SK-N-SH (cell line): ENCODE data around the gene TMEM131L.
"Not testable (repeated sequence)": the region's sequence is repeated elsewhere in the genome, so short reads cannot be mapped to it uniquely, and the experiment has no call there.

Experiments used
- CTCF ChIP-seq: fragments of 200-600 bp; sonication (generic); IDR thresholded peaks from 2 replicates; pipeline ENCODE4 v1.6.1; 2017; ENCODE audit warnings: antibody characterized with exemption, mild to moderate bottlenecking, moderate library complexity
- EP300 ChIP-seq, 2 experiments: IDR thresholded peaks; 2 replicates each; pipeline versions ENCODE4 v1.4.0 to v1.6.1; 2012; ENCODE audit warnings: borderline replicate concordance in 1 of 2, low read depth in 1 of 2, low read length in 1 of 2
- EZH2phosphoT487 ChIP-seq: fragments of 200-600 bp; sonication (generic); IDR thresholded peaks from 2 replicates; pipeline ENCODE4 v1.6.1; 2017; ENCODE audit warnings: low read depth, mixed run types, mild to moderate bottlenecking, antibody characterized with exemption, moderate library complexity, borderline replicate concordance
- FOXJ3 ChIP-seq: sonication (generic); formaldehyde crosslinking; IDR thresholded peaks from 2 replicates; pipeline ENCODE4 v1.5.1; 2020; ENCODE audit warnings: mild to moderate bottlenecking, missing genetic modification reagents
- GABPA ChIP-seq: IDR thresholded peaks from 2 replicates; pipeline ENCODE4 v1.4.0; 2012; ENCODE audit warnings: low read depth, mild to moderate bottlenecking
- IRF3 ChIP-seq: fragments of 150-350 bp; IDR thresholded peaks from 2 replicates; pipeline ENCODE4 v1.6.1; 2016; ENCODE audit warnings: mild to moderate bottlenecking, low read depth, low read length
- POLR2AphosphoS5 ChIP-seq: IDR thresholded peaks from 2 replicates; pipeline ENCODE4 v1.6.1; 2012; ENCODE audit warnings: low read depth, low read length
- RAD21 ChIP-seq: IDR thresholded peaks from 2 replicates; pipeline ENCODE4 v1.6.1; 2012; ENCODE audit warnings: mild to moderate bottlenecking, low read length
- RCOR1 ChIP-seq: fragments of 150-350 bp; IDR thresholded peaks from 2 replicates; pipeline ENCODE4 v1.6.1; 2017; ENCODE audit warnings: antibody characterized with exemption, low read length
- SMC3 ChIP-seq: IDR thresholded peaks from 2 replicates; pipeline ENCODE4 v1.6.1; 2012; ENCODE audit warnings: low read depth, low read length, improper control_type of control experiment
- TCF12 ChIP-seq: IDR thresholded peaks from 2 replicates; pipeline ENCODE4 v1.4.0; 2012
- USF2 ChIP-seq: fragments of 150-350 bp; IDR thresholded peaks from 2 replicates; pipeline ENCODE4 v1.6.1; 2017; ENCODE audit warnings: antibody characterized with exemption, low read length, low read depth, borderline replicate concordance
- YY1 ChIP-seq: IDR thresholded peaks from 2 replicates; pipeline ENCODE4 v1.4.0; 2012; ENCODE audit warnings: low read depth, mild to moderate bottlenecking
- ZBTB33 ChIP-seq: IDR thresholded peaks from 2 replicates; pipeline ENCODE4 v1.4.0; 2012; ENCODE audit warnings: low read depth, borderline replicate concordance

GRCh38 chr4:153416456-153416855, 49.7 kb upstream of the TMEM131L start:
- not testable (repeated sequence) for TF ChIP-seq CTCF; TCF12; GABPA; RCOR1; YY1; RAD21; IRF3; EZH2phosphoT487; EP300 (IDR thresholded peaks at IDR 0.05; ENCODE audit: borderline replicate concordance in 1 of 2, low read depth in 1 of 2, low read length in 1 of 2); FOXJ3 (CRISPR knock-in tag); USF2; SMC3; POLR2AphosphoS5; ZBTB33
